Type B pancreatic cell (in vitro differentiated cells): ENCODE measurements around the gene PCGF6. TPM values are rescaled to one million over a fixed set of nuclear protein-coding genes. Genes with fewer than 3 reads are reported as not detected.
A peak's percentile ranks its signal among the peaks of the same experiment; 100 is the strongest.

Experiments used
- DNase-seq: peaks from one replicate; pipeline ENCODE4 v3.0.0; 2021; ENCODE audit warnings: mixed read lengths; ENCODE audit not compliant: unreplicated experiment; ENCODE audit errors: extremely low spot score
- H3K27ac Mint-ChIP-seq: 2 replicates; pipeline ENCODE4 v1.8.0; 2021; ENCODE audit warnings: mild to moderate bottlenecking, mixed read lengths
- H3K27me3 Mint-ChIP-seq: 2 replicates; pipeline ENCODE4 v1.8.0; 2021; ENCODE audit warnings: mixed read lengths
- H3K36me3 Mint-ChIP-seq: 2 replicates; pipeline ENCODE4 v1.8.0; 2021; ENCODE audit warnings: mixed read lengths
- H3K4me1 Mint-ChIP-seq: one replicate; pipeline ENCODE4 v1.8.0; 2021; ENCODE audit warnings: mixed read lengths; ENCODE audit not compliant: unreplicated experiment
- H3K4me3 Mint-ChIP-seq: 2 replicates; pipeline ENCODE4 v1.8.0; 2021; ENCODE audit warnings: mild to moderate bottlenecking, mixed read lengths
- H3K9me3 Mint-ChIP-seq: 2 replicates; pipeline ENCODE4 v1.8.0; 2021; ENCODE audit warnings: mixed read lengths
- CTCF ChIP-seq: fragments of 200-600 bp; sonication (generic); conservative IDR thresholded peaks from 2 replicates; pipeline ENCODE4 v1.5.0; 2021; ENCODE audit warnings: antibody characterized with exemption, mild to moderate bottlenecking
- total RNA-seq: library from RNA; stranded (reverse); gene quantifications from 2 replicates; pipeline ENCODE4 v1.2.1, GENCODE V29; 2021; ENCODE audit warnings: low replicate concordance

Gene PCGF6
- total RNA-seq, 1 donor from 2014 or later, result 14.5 TPM

- no peaks in the 10 kb centered on the region for H3K27me3 Mint-ChIP-seq
- no peak for DNase-seq
- peak overlapping the region; percentile 83 for H3K4me3 Mint-ChIP-seq
- H3K36me3 Mint-ChIP-seq, result peaks cover 14% of the 10 kb centered on the region
- no peak for TF ChIP-seq CTCF
- H3K4me1 Mint-ChIP-seq, result peaks cover 29% of the 10 kb centered on the region
- peaks cover 3% of the 10 kb centered on the region for H3K9me3 Mint-ChIP-seq
- no peak overlapping the region for H3K27ac Mint-ChIP-seq
Observed at GRCh38 chr10:103394180-103394579, 43.2 kb upstream of the PCGF6 start.

GRCh38 chr10:103382769-103383168 lies 31.8 kb upstream of the PCGF6 start:
- Mint-ChIP-seq H3K27ac (no peak overlapping the region), H3K27me3 (no peaks in the 10 kb centered on the region), H3K4me3 (no peak overlapping the region), H3K4me1 (no peaks in the 10 kb centered on the region), H3K36me3 (peaks cover 7% of the 10 kb centered on the region), H3K9me3 (no peaks in the 10 kb centered on the region)
- no peak for TF ChIP-seq CTCF
- no peak for DNase-seq

GRCh38 chr10:103374263-103374662 lies 23.3 kb upstream of the PCGF6 start:
- H3K4me3 Mint-ChIP-seq, result no peak overlapping the region
- no peak overlapping the region for H3K27ac Mint-ChIP-seq
- no peaks in the 10 kb centered on the region for H3K9me3 Mint-ChIP-seq
- TF ChIP-seq CTCF, result no peak
- no peaks in the 10 kb centered on the region for H3K27me3 Mint-ChIP-seq
- peaks cover 9% of the 10 kb centered on the region for H3K36me3 Mint-ChIP-seq
- DNase-seq, result no peak
- H3K4me1 Mint-ChIP-seq, result peaks cover 3% of the 10 kb centered on the region

- Mint-ChIP-seq H3K36me3 (peaks cover 9% of the 10 kb centered on the region), H3K9me3 (no peaks in the 10 kb centered on the region), H3K27ac (no peak overlapping the region), H3K4me1 (peaks cover 6% of the 10 kb centered on the region), H3K4me3 (no peak overlapping the region), H3K27me3 (no peaks in the 10 kb centered on the region)
- TF ChIP-seq CTCF, result no peak
- DNase-seq, result no peak
Observed at GRCh38 chr10:103373544-103373943, 22.6 kb upstream of the PCGF6 start.

- no peak for TF ChIP-seq CTCF
- no peaks in the 10 kb centered on the region for H3K27me3 Mint-ChIP-seq
- peaks cover 13% of the 10 kb centered on the region for H3K4me1 Mint-ChIP-seq
- peak; percentile 90 for DNase-seq
- peaks cover 6% of the 10 kb centered on the region for H3K36me3 Mint-ChIP-seq
- H3K9me3 Mint-ChIP-seq, result peaks cover 6% of the 10 kb centered on the region
- peak within 1 kb of the TSS; percentile 94 for H3K4me3 Mint-ChIP-seq
- H3K27ac Mint-ChIP-seq, result peak within 1 kb of the TSS; percentile 89
Observed at GRCh38 chr10:103367782-103368518, 17.0 kb upstream of the PCGF6 start, which contains the start of gene TAF5. TAF5 (plus strand) TSS chr10:103367976; CDS start chr10:103367990, 14 bp downstream.
